Subcutaneous adipose tissue (tissue), 4 donors: Measurements from ENCODE around the gene PGAM5. TPM values are rescaled to one million over a fixed set of nuclear protein-coding genes. Genes with fewer than 3 reads are reported as not detected.

Source experiments
- total RNA-seq, 4 donors: library from RNA; depleted of rRNA; stranded (reverse); fragments of >200 nt; gene quantifications; one replicate each; pipeline ENCODE4 v1.1.0, GENCODE V29; 2016
- TF ChIP-seq, protein P1 (sequence below): fragments of 450-650 bp; IDR thresholded peaks from one replicate; pipeline ENCODE4 v1.5.1; 2016; ENCODE audit warnings: low read depth, mild to moderate bottlenecking, control low read depth, antibody characterized with exemption, moderate library complexity

PGAM5 gene
- total RNA-seq, 4 donors from 2014 or later, result 7.3 to 12.1 (median 10.6) TPM

DNA sequence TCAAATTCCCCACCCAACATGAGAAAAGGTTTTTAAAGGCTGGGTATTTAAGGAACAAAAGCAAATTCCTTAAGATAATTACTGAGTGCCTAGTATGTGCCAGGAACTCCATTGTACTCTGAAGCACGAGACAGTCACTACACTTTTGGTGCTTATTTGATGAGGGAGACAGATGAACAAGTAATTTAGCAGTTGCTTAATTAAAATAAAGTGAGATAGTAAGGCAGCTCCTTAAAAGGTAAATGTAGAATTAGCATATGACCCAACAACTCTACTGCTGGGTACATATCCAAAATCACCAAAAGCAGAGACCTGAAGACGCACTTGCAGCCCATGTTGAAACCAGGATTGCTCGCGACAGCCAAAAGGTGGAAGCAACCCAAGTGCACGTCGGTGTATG lies 44.8 kb upstream of the PGAM5 start:
- TF ChIP-seq, protein P1, sequence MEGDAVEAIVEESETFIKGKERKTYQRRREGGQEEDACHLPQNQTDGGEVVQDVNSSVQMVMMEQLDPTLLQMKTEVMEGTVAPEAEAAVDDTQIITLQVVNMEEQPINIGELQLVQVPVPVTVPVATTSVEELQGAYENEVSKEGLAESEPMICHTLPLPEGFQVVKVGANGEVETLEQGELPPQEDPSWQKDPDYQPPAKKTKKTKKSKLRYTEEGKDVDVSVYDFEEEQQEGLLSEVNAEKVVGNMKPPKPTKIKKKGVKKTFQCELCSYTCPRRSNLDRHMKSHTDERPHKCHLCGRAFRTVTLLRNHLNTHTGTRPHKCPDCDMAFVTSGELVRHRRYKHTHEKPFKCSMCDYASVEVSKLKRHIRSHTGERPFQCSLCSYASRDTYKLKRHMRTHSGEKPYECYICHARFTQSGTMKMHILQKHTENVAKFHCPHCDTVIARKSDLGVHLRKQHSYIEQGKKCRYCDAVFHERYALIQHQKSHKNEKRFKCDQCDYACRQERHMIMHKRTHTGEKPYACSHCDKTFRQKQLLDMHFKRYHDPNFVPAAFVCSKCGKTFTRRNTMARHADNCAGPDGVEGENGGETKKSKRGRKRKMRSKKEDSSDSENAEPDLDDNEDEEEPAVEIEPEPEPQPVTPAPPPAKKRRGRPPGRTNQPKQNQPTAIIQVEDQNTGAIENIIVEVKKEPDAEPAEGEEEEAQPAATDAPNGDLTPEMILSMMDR, result no peak

DNA sequence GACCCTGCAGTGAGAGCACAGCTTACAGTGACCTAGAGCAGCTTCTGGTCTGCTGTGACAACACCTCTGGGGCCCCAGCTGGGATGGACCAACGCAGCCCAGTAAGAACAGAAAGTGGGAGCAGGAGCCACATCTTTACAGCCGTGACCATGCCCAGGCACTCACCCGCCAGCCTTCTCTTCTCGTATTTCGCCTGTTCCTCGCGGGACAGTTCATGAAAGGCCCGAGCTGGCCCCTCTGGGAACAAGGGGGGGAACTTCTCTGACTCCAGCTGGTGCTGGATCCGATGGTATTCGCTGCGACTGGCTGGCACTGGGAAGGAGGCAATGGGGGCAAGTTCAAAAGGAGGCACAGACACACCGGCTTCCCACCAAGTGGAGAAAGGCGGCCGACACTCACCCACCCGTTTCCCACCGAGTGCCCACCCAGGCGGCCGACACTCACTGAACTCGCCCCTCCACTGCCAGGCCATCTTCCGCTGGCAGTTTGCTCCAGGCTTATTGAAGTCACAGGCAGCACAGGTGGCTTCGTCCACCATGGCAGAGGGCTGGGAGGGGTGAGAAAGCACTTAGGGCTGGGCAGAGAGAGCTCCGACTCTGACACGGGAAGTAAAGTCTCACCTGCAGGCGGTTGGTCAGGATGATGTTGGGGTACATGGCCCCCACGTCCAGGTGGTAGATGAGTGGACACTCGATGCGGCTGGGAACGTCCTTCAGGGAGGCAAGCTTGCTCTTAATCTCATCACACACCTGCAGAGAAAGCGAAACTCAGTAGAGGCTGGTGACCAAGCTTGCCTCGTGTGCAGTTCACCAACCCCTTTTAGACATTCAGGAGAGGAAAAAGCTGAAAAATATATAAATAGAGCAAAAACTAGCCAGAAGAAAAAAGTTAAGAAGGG lies 42.2 kb upstream of the PGAM5 start:
- TF ChIP-seq, protein P1, result no peak

DNA sequence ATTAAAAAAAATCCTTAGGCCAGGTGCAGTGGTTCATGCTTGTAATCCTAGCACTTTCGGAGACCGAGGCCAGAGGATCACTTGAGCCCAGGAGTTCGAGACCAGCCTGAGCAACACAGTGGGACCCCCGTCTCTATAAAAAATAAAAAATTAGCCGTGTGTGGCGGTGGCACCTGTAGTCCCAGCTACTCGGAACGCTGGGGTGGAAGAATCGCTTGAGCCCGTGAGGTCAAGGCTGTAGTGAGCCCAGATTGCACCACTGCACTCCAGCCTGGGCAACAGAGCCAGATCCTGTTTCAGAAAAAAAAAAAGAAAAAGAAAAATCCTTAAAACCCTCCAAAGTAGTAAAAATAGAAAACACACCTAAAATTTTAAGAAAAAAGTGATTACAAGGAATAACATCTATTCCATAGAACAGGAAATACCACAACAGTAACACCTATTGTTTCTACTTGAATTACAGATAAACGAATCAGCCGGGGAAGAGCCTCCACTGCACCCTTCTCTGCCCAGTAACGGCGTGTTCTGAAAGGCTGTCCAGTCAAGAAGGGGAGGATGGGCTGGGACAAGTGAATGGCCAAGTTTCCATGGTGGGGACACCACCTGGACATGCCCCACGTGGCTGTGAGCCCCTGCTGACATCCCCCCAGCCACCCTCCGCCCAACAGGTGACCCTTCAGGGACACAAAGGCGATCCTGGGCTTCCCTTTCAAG lies 41.3 kb upstream of the PGAM5 start:
- TF ChIP-seq, protein P1, result no peak

DNA sequence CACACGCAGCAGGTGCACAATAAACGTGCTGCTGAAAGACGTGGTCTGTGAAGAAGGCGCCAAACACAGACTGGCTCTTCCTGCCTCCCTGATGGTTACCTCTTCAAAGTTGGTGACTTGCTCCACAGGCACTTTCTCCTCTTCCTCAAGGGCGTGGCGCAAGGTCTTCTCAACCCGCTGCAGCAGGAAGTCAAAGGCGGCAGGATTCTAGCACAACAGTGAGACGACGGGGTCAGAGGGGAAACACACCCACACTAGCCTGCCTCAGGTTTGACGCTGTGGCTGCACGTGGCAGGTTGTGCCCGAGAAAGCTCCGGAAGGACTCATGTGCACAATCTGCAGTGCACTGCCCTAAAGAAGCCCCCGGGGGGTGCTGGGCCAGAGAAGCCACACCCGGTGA lies 38.5 kb upstream of the PGAM5 start:
- TF ChIP-seq, protein P1, result no peak

DNA sequence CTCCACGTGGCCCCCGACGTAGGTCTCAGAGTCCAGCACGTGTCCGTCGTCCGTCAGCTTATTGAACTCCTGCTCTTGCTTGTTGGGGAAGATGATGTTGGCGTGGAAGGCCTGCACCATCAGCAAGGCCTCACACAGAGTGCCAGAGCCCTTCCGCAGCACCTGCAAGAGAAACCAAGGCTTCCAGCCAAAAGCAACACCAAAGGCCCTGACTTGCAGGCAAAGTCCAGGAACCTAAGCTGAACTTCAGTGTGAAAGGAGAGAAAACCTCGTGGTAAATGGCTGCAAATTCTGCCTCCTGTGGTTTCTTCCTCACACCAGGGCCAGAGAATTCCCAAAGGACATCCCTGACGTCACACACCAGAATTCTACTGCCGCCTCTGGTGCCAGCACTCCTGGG lies 38.0 kb upstream of the PGAM5 start:
- TF ChIP-seq, protein P1, result no peak

DNA sequence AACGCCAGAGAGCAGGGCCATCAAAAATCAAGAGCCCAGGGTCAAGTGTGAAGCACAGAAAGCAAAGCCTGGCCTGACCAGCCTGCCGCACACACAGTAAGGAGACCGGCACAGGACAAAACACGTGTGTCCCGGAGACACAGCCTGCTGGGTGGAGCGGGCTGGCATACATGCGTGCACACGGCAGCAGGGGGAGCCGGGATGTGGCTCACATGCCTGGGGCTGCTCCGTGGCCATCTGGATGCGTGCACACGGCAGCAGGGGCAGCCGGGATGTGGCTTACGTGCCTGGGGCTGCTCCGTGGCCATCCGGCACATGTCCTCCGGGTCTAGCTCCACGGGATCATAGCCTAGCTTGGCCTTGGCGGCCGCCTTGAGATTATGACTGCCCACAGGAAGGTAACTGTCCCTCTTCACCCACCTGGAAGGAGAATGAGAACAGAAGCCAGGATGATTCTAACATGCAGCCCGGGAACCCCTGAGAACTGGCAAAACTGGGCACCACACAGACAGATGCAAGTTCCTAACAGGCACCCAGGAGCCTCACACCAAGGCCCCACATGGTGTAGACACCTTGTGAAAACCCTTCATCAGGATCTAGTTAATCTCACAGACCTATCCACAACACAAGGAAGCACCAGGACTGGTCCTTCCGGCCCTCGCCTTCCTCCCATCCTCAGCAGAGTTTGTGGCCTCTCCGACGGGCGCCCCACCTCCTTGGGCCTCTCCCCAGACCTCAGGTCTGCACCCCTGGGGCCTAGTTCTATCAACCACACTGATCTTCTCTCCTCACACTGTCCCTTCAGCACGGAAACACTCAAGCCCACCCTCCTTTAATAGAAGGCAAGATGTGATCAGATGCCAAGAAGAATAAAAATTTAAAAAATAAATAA lies 37.1 kb upstream of the PGAM5 start:
- TF ChIP-seq, protein P1, result no peak
